B cell (primary cell): ENCODE results near the gene ZNF649. TPM values are rescaled to one million over a fixed set of nuclear protein-coding genes. Genes with fewer than 3 reads are reported as not detected.

Experiments used
- ATAC-seq: fragments of 200-7000 bp; cut with Tn5 transposase; one replicate; pipeline ENCODE4 v1.10.0; 2021; ENCODE audit warnings: low read depth, mild to moderate bottlenecking, moderate number of reproducible peaks, moderate library complexity
- CTCF ChIA-PET: fragments of 350-600 bp; sonication (Branson Sonifier 250); formaldehyde crosslinking; loops from one replicate; lab custom pipeline; 2021; ENCODE audit warnings: antibody characterized with exemption, inconsistent platforms; lab: Charles Lee
- POLR2A ChIA-PET: fragments of 350-600 bp; sonication (Branson Sonifier 250); formaldehyde crosslinking; loops from one replicate; lab custom pipeline; 2021; ENCODE audit warnings: antibody characterized with exemption; lab: Charles Lee
- DNase-seq: peaks from one replicate; pipeline ENCODE4 v3.0.0; 2013
- H2AFZ ChIP-seq: 2 replicates; pipeline ENCODE4 v1.6.1; 2012; ENCODE audit warnings: mild to moderate bottlenecking, low read depth, low read length; ENCODE audit not compliant: insufficient read depth, poor library complexity, severe bottlenecking
- H3K27ac ChIP-seq, 2 donors: 1 replicate in 1 of 2; 2 replicates in 1 of 2; pipeline ENCODE4 v1.5.1; 2012 to 2013; ENCODE audit warnings: low read length in 2 of 2, mild to moderate bottlenecking in 2 of 2, moderate library complexity in 1 of 2
- H3K27me3 ChIP-seq, 4 experiments: fragments of 200-600 bp in 1 of 4; sonication (generic) in 1 of 4; replicated peaks in 1 of 4; 1 replicate in 2 of 4; 2 replicates in 2 of 4; pipeline versions ENCODE4 v1.6.1 to v1.7.0; 2013 to 2016; ENCODE audit warnings: low read length in 3 of 4, mild to moderate bottlenecking in 2 of 4, mixed read lengths in 1 of 4, moderate library complexity in 1 of 4; ENCODE audit not compliant: insufficient read depth in 4 of 4, control insufficient read depth in 3 of 4; ENCODE audit errors: control extremely low read depth in 1 of 4
- H3K36me3 ChIP-seq, 2 experiments: replicated peaks in 1 of 2; 1 replicate in 1 of 2; 2 replicates in 1 of 2; pipeline versions ENCODE4 v1.6.1 to v1.7.1; 2013; ENCODE audit warnings: low read length in 1 of 2; ENCODE audit not compliant: insufficient read depth in 2 of 2, control insufficient read depth in 1 of 2; ENCODE audit errors: control extremely low read depth in 1 of 2, extremely low read depth in 1 of 2
- H3K4me1 ChIP-seq, 2 donors: fragments of 200-600 bp in 1 of 2; sonication (generic) in 1 of 2; 1 replicate in 1 of 2; 2 replicates in 1 of 2; pipeline versions ENCODE4 v1.5.1 to v1.6.1; 2013 to 2017; ENCODE audit warnings: low read length in 2 of 2; ENCODE audit not compliant: control insufficient read depth in 2 of 2, insufficient read depth in 2 of 2
- H3K4me2 ChIP-seq: replicated peaks from 2 replicates; pipeline ENCODE3; 2012; ENCODE audit warnings: mild to moderate bottlenecking, low read depth, low read length; ENCODE audit not compliant: poor library complexity, severe bottlenecking
- H3K4me3 ChIP-seq, 5 experiments: fragments of 200-600 bp in 1 of 5; sonication (generic) in 1 of 5; 1 replicate in 3 of 5; 2 replicates in 2 of 5; pipeline versions ENCODE4 v1.5.1 to v1.7.0; 2011 to 2016; ENCODE audit warnings: low read length in 4 of 5, mild to moderate bottlenecking in 4 of 5, low read depth in 2 of 5, control low read depth in 1 of 5, moderate library complexity in 1 of 5; ENCODE audit not compliant: insufficient read depth in 1 of 5; ENCODE audit errors: control extremely low read depth in 1 of 5, extremely low read depth in 1 of 5
- H3K79me2 ChIP-seq: fragments of 200-600 bp; sonication (generic); one replicate; pipeline ENCODE4 v1.6.0; 2016; ENCODE audit warnings: low read length; ENCODE audit not compliant: control insufficient read depth, insufficient read depth
- H3K9ac ChIP-seq: fragments of 200-600 bp; sonication (generic); 2 replicates; pipeline ENCODE4 v1.6.1; 2017; ENCODE audit warnings: mild to moderate bottlenecking, low read length, moderate library complexity
- H3K9me3 ChIP-seq, 3 donors: one replicate each; pipeline versions ENCODE4 v1.6.1 to v1.7.1; 2013; ENCODE audit warnings: low read length in 2 of 3; ENCODE audit not compliant: control insufficient read depth in 2 of 3, insufficient read depth in 1 of 3; ENCODE audit errors: control extremely low read depth in 1 of 3
- H4K20me1 ChIP-seq: 2 replicates; pipeline ENCODE4 v1.6.0; 2012; ENCODE audit warnings: mild to moderate bottlenecking, low read length; ENCODE audit not compliant: insufficient read depth, control insufficient read depth, poor library complexity, severe bottlenecking
- H3K27ac Mint-ChIP-seq: one replicate; pipeline ENCODE4 v1.8.0; 2021; ENCODE audit warnings: mixed read lengths
- H3K27me3 Mint-ChIP-seq: one replicate; pipeline ENCODE4 v1.8.0; 2021; ENCODE audit warnings: mixed read lengths
- H3K4me1 Mint-ChIP-seq: one replicate; pipeline ENCODE4 v1.8.0; 2021; ENCODE audit warnings: mixed read lengths
- H3K4me3 Mint-ChIP-seq: one replicate; pipeline ENCODE4 v1.8.0; 2021; ENCODE audit warnings: mixed read lengths
- H3K9me3 Mint-ChIP-seq: one replicate; pipeline ENCODE4 v1.8.0; 2022; ENCODE audit warnings: mixed read lengths; ENCODE audit not compliant: insufficient read depth
- CTCF ChIP-seq: fragments of 200-600 bp; IDR thresholded peaks from one replicate; pipeline ENCODE4 v1.8.0; 2022; ENCODE audit warnings: antibody characterized with exemption, mild to moderate bottlenecking
- EZH2 ChIP-seq: IDR thresholded peaks from 2 replicates; pipeline ENCODE4 v1.6.1; 2012; ENCODE audit warnings: borderline replicate concordance, low read depth, mild to moderate bottlenecking, moderate library complexity, low read length; ENCODE audit not compliant: insufficient read depth, poor library complexity, severe bottlenecking
- WGBS: methylation state at CpG from one replicate; pipeline ENCODE4 v1.1.5; 2013; ENCODE audit warnings: missing lambda C conversion rate; ENCODE audit not compliant: insufficient coverage; 5-methylcytosine and 5-hydroxymethylcytosine counted together
- intact Hi-C: fragments of 100-400 bp; cut with micrococcal nuclease; formaldehyde crosslinking; loops from one replicate; pipeline ENCODE4 v1.10.0; 2022
- polyA plus RNA-seq: library from polyadenylated mRNA; depleted of rRNA; stranded (reverse); fragments of >200 nt; gene quantifications from 2 replicates; pipeline ENCODE4 v1.2.3, GENCODE V29; 2012
- total RNA-seq, 2 donors: library from RNA; stranded (reverse); fragments of 120-200 nt in 1 of 2; gene quantifications; 1 replicate in 1 of 2; 2 replicates in 1 of 2; pipeline versions ENCODE4 v1.2.3 to v1.2.4, GENCODE V29; 2013 to 2022

Gene ZNF649
- total and polyA plus RNA-seq, 2 donors (not counting 1 experiment from before 2014, with no cell fraction given): 3.8 to 35.7 TPM

GRCh38 chr19:51919606-51920005 lies 14.8 kb upstream of the ZNF649 start:
- 100% methylated on average over 2 of the region's 3 CpGs for WGBS
- Histone ChIP-seq H3K27me3 (no peaks in the 10 kb centered on the region), H3K9me3 (peaks cover 28 to 88% (median 47%) of the 10 kb centered on the region in 3 donors), H3K9ac (no peak overlapping the region), H3K4me3 (no peak overlapping the region), H3K36me3 (no peaks in the 10 kb centered on the region), H2AFZ (no peak overlapping the region), H4K20me1 (no peaks in the 10 kb centered on the region), H3K4me1 (no peaks in the 10 kb centered on the region), H3K27ac (no peak overlapping the region), H3K4me2 (no peak overlapping the region), H3K79me2 (no peaks in the 10 kb centered on the region)
- ATAC-seq: no peak
- TF ChIP-seq EZH2: no peak
- TF ChIP-seq CTCF: no peak
- ChIA-PET CTCF (interaction anchor here (0.6 kb wide), 1 partner anchor 43 kb away, joined by 3 read pairs; no protein-coding TSS in a partner anchor), POLR2A (no interaction called here)
- no peak for DNase-seq
- Mint-ChIP-seq H3K9me3 (peaks cover 30% of the 10 kb centered on the region), H3K4me3 (no peak overlapping the region), H3K27me3 (no peaks in the 10 kb centered on the region), H3K4me1 (peaks cover 2% of the 10 kb centered on the region), H3K27ac (no peak overlapping the region)
- intact Hi-C loops: no loop called here

GRCh38 chr19:51916167-51916566 lies 11.3 kb upstream of the ZNF649 start:
- no peaks in the 10 kb centered on the region for H3K79me2 ChIP-seq
- intact Hi-C loops: no loop called here
- ChIA-PET POLR2A (no interaction called here), CTCF (no interaction called here)
- H2AFZ ChIP-seq: no peak overlapping the region
- H3K4me1 ChIP-seq: no peaks in the 10 kb centered on the region
- H3K4me1 Mint-ChIP-seq: peaks cover 2% of the 10 kb centered on the region
- no peak overlapping the region for H3K4me3 ChIP-seq
- no peaks in the 10 kb centered on the region for H3K27me3 ChIP-seq
- TF ChIP-seq CTCF (no peak), EZH2 (no peak)
- H3K27ac ChIP-seq: no peak overlapping the region
- DNase-seq (no peak), ATAC-seq (no peak)
- peaks cover 40% of the 10 kb centered on the region for H3K9me3 Mint-ChIP-seq
- WGBS: 100% methylated on average over 1 of the region's 1 CpG
- no peak overlapping the region for H3K4me2 ChIP-seq
- no peak overlapping the region for H3K9ac ChIP-seq
- no peaks in the 10 kb centered on the region for H3K27me3 Mint-ChIP-seq
- peaks cover 29 to 83% (median 44%) of the 10 kb centered on the region in 3 donors for H3K9me3 ChIP-seq
- H4K20me1 ChIP-seq: no peaks in the 10 kb centered on the region
- no peaks in the 10 kb centered on the region for H3K36me3 ChIP-seq
- H3K4me3 Mint-ChIP-seq: no peak overlapping the region
- no peak overlapping the region for H3K27ac Mint-ChIP-seq
